Suppressor macrophage treated with lipopolysaccharide for 4 hours (primary cell): ENCODE measurements around the gene SLC26A6.

Source experiments
- DNase-seq: peaks from one replicate; pipeline ENCODE4 v3.0.0-alpha.2; 2020

Gene SLC26A6, protein sequence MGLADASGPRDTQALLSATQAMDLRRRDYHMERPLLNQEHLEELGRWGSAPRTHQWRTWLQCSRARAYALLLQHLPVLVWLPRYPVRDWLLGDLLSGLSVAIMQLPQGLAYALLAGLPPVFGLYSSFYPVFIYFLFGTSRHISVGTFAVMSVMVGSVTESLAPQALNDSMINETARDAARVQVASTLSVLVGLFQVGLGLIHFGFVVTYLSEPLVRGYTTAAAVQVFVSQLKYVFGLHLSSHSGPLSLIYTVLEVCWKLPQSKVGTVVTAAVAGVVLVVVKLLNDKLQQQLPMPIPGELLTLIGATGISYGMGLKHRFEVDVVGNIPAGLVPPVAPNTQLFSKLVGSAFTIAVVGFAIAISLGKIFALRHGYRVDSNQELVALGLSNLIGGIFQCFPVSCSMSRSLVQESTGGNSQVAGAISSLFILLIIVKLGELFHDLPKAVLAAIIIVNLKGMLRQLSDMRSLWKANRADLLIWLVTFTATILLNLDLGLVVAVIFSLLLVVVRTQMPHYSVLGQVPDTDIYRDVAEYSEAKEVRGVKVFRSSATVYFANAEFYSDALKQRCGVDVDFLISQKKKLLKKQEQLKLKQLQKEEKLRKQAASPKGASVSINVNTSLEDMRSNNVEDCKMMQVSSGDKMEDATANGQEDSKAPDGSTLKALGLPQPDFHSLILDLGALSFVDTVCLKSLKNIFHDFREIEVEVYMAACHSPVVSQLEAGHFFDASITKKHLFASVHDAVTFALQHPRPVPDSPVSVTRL

DNA sequence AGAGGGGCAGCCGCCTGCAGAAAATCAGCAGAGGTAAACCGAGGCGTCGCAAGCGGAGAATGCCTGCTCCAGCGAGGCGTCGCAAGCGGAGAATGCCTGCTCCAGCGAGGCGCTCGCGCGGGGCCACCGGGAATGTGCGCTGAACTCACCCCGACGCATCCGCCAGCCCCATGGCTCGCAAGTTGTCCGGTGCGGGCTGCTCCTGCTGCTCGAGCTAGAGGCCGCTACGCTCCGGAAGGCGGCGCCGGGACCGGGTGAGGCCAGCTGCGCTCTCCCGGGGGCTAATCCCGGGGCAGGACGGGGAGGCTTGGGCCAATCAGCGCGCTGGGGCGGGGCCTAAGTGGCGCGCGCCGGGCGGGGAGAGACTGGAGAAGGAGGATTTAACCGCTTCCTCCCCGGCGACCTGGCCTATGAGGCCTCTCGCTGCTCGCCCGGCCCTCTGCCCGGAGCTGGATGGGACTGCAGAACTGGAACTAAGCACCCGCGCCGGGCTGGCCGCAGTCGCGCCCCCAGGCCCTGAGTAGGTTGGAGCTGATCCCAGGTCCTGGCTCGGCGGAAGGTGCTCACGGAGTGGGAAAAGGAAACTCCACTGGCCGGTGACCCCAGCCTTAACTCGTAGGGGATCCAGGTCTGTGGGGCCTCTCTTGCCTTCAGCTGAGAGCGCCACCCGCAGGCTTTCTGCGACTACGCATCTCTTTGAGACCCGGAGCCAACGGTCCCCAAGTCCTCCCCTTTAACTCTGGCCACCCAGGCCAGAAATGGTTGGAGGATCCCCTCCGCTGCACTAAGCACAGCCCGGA, at the start of gene SLC26A6:
Gene SLC26A6 (minus strand): TSS at position 240 of the 800 bp plus-strand sequence. CDS start 68 bp downstream, at position 172.
- DNase-seq: peak; percentile 98

DNA sequence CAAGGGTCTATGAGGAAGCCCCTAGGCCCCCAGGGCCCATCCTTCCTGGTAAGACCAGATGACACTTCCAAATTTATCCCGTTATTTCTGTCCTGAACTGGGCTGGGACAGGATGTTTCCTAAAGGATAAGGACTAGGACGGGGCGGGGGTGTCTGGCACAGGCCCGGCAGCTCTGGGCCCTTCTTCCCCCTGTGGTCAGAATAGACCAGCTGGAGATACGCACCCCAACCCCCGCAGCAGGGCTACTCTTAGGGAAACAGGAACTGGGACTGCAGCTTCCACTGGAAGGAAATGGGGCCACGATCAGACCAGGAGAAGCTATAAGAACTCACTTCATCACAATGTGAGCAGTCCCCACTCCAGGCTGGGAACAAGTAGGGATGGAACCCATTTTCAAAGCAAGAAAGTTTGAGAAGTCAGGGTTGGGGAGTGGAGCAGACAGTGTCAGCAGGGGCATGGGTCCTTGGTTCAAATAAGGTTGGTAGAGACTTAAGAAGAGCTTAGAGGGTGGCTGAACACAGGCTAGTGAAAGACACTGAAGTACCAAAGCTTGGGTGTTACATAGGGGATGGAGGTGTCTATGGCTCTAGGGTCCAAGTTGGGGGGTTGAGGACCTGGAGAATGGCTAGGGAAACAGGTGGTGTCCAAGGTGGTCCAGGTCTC, 49.4 kb upstream of the SLC26A6 start:
- DNase-seq: peak; percentile 71

GRCh38 chr3:48684054-48684349, 48.7 kb upstream of the SLC26A6 start:
- no peak for DNase-seq

- no peak for DNase-seq
Observed at GRCh38 chr3:48682786-48683185, 47.5 kb upstream of the SLC26A6 start.

GRCh38 chr3:48681974-48682610, 46.8 kb upstream of the SLC26A6 start:
- no peak for DNase-seq

DNA sequence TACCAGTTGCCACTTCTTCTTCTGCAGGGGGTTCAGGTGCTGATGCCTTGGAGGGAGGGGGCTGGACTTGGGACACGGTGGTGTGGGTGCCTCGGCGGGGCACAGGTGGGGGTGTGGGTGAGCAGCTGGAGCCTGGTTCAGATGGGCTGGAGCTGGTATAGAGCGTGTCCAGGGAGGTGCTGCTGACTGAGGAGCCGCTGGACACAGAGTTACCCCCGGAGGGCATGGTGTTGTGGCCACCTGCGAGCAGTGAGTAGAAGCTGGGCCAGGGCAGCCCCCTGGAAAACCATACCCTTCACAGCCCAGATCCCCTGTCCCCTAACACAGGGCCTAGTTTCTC, 46.2 kb upstream of the SLC26A6 start:
- no peak for DNase-seq

GRCh38 chr3:48680811-48681540, 45.7 kb upstream of the SLC26A6 start:
- no peak for DNase-seq

- no peak for DNase-seq
Observed at GRCh38 chr3:48679411-48680391, 44.4 kb upstream of the SLC26A6 start.

DNA sequence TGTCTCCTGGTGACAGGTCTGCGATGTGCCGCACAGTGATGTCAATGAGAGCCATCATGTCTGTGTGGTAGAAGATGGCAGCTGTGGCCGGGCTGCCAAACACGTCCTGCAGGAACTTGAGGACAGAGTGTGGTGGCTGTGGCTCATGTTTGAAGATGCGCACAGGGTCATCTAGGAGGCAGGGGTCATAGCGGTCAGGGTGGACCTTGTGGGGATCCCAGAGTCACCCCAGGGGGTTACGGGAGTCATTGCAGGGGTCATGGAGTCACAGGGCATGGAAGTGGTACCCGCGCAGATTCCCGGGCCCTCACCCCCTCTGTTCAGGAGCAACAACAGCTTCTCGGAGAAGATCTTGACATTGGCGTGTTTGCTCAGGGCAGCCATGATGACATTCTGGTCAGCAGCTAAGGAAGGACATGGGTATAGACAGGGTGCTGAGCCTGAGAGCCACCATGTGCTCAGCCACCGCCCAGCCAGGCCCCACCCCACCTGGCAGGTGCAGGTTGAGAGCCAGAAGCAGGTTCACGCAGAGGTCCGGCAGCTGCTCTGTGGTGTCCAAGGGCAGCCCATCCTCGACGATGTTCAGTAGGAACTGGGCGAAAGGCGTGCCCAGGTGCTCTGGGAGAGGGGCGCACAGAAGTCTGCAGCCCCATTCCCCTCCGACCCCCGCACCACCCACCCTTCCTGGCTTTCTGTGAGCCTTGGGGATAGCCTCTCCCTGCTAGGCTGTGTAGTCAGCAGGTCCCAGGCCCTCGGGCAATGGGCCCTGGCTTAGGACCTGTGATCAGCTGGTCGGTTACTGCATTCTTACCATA, 43.5 kb upstream of the SLC26A6 start:
- no peak for DNase-seq

DNA sequence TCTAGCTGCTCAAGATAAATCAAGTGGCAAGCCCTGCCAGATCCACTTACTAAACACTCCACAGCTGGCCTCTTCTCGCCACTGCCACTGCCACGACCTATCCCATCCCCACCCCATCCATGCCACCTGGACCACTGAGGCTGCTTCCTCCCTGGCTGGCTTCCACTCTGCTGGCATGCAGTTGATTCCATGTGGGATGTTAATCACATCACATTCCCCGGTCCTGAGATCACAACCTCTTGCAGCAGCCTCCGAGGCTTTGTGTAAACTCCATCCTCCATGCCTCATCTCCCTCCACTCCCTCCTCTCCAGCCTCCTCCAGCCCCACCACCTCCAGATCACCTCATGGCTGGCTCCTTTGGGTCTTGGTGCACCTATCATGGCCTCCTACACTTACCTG, 42.8 kb upstream of the SLC26A6 start:
- DNase-seq: no peak

DNA sequence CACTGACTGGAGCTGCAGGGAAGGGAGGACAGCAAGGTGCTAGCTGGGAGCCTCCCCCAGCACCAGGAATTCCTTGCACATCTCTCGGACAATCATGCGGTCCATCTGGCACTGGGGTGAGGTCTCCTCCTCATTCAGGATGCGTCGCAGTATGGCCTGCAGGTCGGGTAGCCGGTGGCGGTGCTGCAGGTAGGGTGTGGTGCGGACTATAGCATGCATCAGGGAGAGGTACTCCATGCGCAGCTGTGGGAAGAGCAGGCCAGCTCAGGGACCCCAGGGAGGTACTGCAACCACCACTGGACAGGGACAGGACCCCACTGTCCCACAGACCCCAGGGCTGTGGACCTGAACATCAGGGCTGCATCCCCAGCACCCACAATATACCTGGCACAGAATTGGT, 39.2 kb upstream of the SLC26A6 start:
- no peak for DNase-seq

GRCh38 chr3:48672522-48672921, 37.3 kb upstream of the SLC26A6 start:
- DNase-seq: no peak

- DNase-seq: no peak
Observed at GRCh38 chr3:48664929-48665328, 29.7 kb upstream of the SLC26A6 start.

- DNase-seq: no peak
Observed at GRCh38 chr3:48664313-48664644, 29.0 kb upstream of the SLC26A6 start.

DNA sequence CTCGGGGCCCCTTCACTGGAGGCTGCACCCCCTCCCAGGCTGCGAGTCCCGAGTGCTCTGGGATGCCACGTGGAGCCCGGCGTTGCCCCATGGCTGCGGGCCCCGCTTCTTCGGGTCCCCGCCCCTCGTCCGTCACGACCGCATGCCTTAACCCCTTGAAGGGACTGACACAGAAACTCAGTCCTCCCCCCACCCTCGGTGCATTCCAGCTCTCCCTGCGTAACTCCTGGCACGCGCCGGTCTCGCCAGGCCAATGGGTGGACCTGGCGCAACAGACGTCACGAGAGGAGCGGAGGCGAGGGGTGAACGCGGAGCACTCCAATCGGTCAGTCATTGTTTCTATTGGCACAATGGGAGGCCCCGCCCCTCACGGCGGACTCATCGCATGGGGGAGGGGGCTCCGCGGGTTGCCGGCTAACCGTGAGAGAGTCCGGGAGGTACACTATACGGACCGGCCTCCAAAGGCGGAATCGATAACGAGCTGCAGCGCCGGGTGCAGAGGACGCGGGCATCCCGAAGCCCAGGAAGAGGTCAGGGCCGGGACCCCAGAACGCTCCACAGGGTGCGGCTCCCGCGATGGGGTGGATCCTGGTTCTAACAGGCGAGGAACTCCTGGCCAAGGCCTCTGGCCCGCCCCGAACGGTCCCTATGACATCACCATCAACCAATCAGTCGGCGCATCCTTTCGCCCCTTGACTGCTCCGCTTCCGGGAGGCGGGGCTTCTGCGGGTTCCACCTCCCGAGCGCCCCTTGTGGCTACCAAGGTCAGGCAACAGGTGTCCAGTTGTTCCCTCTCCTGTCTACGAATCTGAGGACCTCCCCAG, 28.4 kb upstream of the SLC26A6 start:
- DNase-seq: peak; percentile 98

DNA sequence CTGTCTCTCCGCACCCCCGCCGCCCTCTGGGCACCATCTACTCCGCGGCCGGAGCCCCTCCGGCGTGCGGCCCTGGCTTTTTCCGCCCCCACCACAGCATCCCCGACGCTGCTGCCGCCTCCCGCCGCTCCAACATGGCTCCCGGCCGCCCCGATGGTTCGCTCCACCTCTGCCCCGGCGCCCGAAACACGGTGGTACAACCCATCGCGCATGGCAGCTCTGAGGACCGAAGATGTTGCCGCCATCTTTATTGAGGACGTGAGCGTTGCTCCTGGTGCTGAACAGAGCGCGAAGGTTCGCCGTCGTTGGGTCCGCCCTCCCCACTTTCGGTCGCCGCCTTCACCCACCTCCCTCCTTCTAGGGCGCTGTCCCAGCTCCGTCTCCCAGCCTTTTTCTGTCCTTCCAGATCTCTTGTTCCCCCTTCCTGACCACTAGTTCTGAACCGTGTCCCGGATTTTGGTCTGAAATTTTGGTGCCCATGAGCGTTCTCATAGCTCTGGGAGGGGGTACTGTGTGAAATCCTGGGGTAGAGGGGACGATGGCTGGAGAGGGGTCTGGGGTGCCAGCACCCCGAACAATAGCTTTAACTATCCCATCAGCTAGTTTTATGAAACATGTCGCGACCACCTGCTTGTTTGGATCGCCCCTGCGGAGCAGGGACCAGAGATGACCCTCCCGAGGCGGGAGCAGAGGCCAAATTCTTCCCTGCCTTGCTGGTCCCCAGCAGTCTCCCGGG, 27.7 kb upstream of the SLC26A6 start, which contains the start of gene CELSR3:
Gene CELSR3 (minus strand): TSS at position 134 of the 736 bp plus-strand sequence. CDS start 252 bp downstream, outside the sequence.
- peak; percentile 80 for DNase-seq

DNA sequence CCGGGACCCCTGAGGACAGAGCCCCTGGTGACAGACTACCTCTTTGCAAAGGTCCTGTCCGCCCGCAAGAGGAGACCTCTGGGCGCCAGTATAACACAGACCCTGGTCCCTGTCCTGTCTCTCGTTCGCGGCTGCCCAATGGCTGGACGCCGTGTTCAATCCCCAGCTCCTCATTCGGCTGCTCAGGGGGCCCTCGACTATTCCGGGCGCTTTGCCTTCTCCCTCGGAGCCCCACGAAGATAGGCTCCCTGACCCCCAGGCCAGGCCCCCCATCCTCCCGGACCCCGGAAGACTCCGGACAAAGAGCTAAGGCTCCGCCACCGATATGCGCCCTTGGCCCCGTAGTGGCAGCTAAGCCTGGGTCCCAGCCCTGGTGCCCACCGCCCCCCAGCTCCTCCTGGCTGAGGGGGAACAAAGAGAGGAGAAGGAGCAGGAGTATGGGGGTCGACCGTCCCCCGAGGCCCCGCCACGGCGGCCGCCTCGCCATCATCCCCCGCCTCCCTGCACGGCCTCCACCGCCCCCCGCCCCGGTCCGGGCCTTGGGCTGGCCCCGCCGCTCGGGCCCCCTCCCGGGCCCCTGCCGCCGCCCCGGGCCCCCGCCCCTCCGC, 27.0 kb upstream of the SLC26A6 start:
- DNase-seq: no peak
